Effector memory CD8-positive, alpha-beta T cell (primary cell): ENCODE data around the gene IRX2.

Experiments used
- ATAC-seq: fragments of 150-1000 bp; cut with Tn5 transposase; replicated peaks from 2 replicates; pipeline ENCODE4 v1.10.0; 2021; ENCODE audit warnings: mild to moderate bottlenecking, moderate library complexity
- DNase-seq, 3 experiments: peaks; one replicate each; pipeline ENCODE4 v3.0.0; 2021
- H3K27ac Mint-ChIP-seq, 2 donors: one replicate each; pipeline ENCODE4 v1.8.0; 2022; ENCODE audit warnings: mild to moderate bottlenecking in 2 of 2, mixed read lengths in 2 of 2, moderate library complexity in 2 of 2
- H3K27me3 Mint-ChIP-seq, 2 donors: one replicate each; pipeline ENCODE4 v1.8.0; 2022; ENCODE audit warnings: mixed read lengths in 2 of 2
- H3K36me3 Mint-ChIP-seq: one replicate; pipeline ENCODE4 v1.8.0; 2022; ENCODE audit warnings: mild to moderate bottlenecking, moderate library complexity, mixed read lengths; ENCODE audit not compliant: insufficient read depth
- H3K4me1 Mint-ChIP-seq, 2 donors: one replicate each; pipeline ENCODE4 v1.8.0; 2022; ENCODE audit warnings: low read depth in 2 of 2, mixed read lengths in 2 of 2
- H3K4me3 Mint-ChIP-seq, 2 donors: one replicate each; pipeline ENCODE4 v1.8.0; 2022; ENCODE audit warnings: mild to moderate bottlenecking in 2 of 2, mixed read lengths in 2 of 2, moderate library complexity in 2 of 2
- H3K9me3 Mint-ChIP-seq, 2 donors: one replicate each; pipeline ENCODE4 v1.8.0; 2022; ENCODE audit warnings: mixed read lengths in 2 of 2

The IRX2 gene

GRCh38 chr5:2752821-2753439, 1.5 kb upstream of the IRX2 start:
- DNase-seq, result no peak
- peaks cover 2% of the 10 kb centered on the region for H3K36me3 Mint-ChIP-seq
- H3K9me3 Mint-ChIP-seq, result peaks cover 0 to 2% of the 10 kb centered on the region in 2 donors
- H3K4me1 Mint-ChIP-seq, result no peaks in the 10 kb centered on the region
- H3K27me3 Mint-ChIP-seq, result peaks cover 59 to 69% of the 10 kb centered on the region in 2 donors
- no peak overlapping the region for H3K4me3 Mint-ChIP-seq
- no peak for ATAC-seq
- H3K27ac Mint-ChIP-seq, result no peak overlapping the region

GRCh38 chr5:2752059-2752820, 763 bp upstream of the IRX2 start:
- peaks cover 55 to 66% of the 10 kb centered on the region in 2 donors for H3K27me3 Mint-ChIP-seq
- DNase-seq, result no peak
- H3K4me3 Mint-ChIP-seq, result no peak overlapping the region

GRCh38 chr5:2750758-2751464, 566 bp downstream of the IRX2 start:
- Mint-ChIP-seq H3K4me3 (no peak overlapping the region), H3K27me3 (peaks cover 55 to 66% of the 10 kb centered on the region in 2 donors), H3K36me3 (no peaks in the 10 kb centered on the region), H3K9me3 (peaks cover 0 to 2% of the 10 kb centered on the region in 2 donors), H3K4me1 (no peaks in the 10 kb centered on the region), H3K27ac (no peak overlapping the region)
- no peak for ATAC-seq
- no peak for DNase-seq

More at GRCh38 chr5:2752059-2752820, 763 bp upstream of the IRX2 start:
- Mint-ChIP-seq H3K4me1 (no peaks in the 10 kb centered on the region), H3K27ac (no peak overlapping the region), H3K9me3 (peaks cover 0 to 2% of the 10 kb centered on the region in 2 donors), H3K36me3 (peaks cover 2% of the 10 kb centered on the region)
- ATAC-seq, result no peak

- no peak for ATAC-seq
- Mint-ChIP-seq H3K9me3 (peaks cover 0 to 2% of the 10 kb centered on the region in 2 donors), H3K4me1 (no peaks in the 10 kb centered on the region), H3K27ac (no peak overlapping the region), H3K36me3 (no peaks in the 10 kb centered on the region), H3K27me3 (peaks cover 51 to 66% of the 10 kb centered on the region in 2 donors), H3K4me3 (no peak overlapping the region)
- no peak for DNase-seq
Measured at GRCh38 chr5:2750026-2750757, 1.3 kb downstream of the IRX2 start.

- Mint-ChIP-seq H3K36me3 (no peaks in the 10 kb centered on the region), H3K4me3 (no peak overlapping the region), H3K27me3 (peaks cover 58 to 71% of the 10 kb centered on the region in 2 donors), H3K9me3 (peaks cover 2 to 5% of the 10 kb centered on the region in 2 donors), H3K27ac (no peak overlapping the region), H3K4me1 (no peaks in the 10 kb centered on the region)
- ATAC-seq (no peak), DNase-seq (no peak)
Measured at GRCh38 chr5:2749514-2750025, 1.9 kb downstream of the IRX2 start.

- no peaks in the 10 kb centered on the region for H3K36me3 Mint-ChIP-seq
- H3K4me3 Mint-ChIP-seq, result no peak overlapping the region
- no peak overlapping the region for H3K27ac Mint-ChIP-seq
- DNase-seq (no peak), ATAC-seq (no peak)
- H3K9me3 Mint-ChIP-seq, result peaks cover 0 to 7% of the 10 kb centered on the region in 2 donors
- H3K27me3 Mint-ChIP-seq, result peaks cover 56 to 71% of the 10 kb centered on the region in 2 donors
- no peaks in the 10 kb centered on the region for H3K4me1 Mint-ChIP-seq
Measured at GRCh38 chr5:2748861-2749513, 2.5 kb downstream of the IRX2 start.

- H3K27ac Mint-ChIP-seq, result no peak overlapping the region
- no peak for ATAC-seq
- H3K9me3 Mint-ChIP-seq, result peaks cover 0 to 7% of the 10 kb centered on the region in 2 donors
- peaks cover 58 to 71% of the 10 kb centered on the region in 2 donors for H3K27me3 Mint-ChIP-seq
- H3K36me3 Mint-ChIP-seq, result no peaks in the 10 kb centered on the region
- no peak for DNase-seq
- H3K4me3 Mint-ChIP-seq, result no peak overlapping the region
- no peaks in the 10 kb centered on the region for H3K4me1 Mint-ChIP-seq
Measured at GRCh38 chr5:2748179-2748860, 3.2 kb downstream of the IRX2 start.

- H3K4me3 Mint-ChIP-seq, result no peak overlapping the region
- peaks cover 3% of the 10 kb centered on the region for H3K36me3 Mint-ChIP-seq
- H3K27me3 Mint-ChIP-seq, result peaks cover 52 to 71% of the 10 kb centered on the region in 2 donors
- no peak overlapping the region for H3K27ac Mint-ChIP-seq
- no peaks in the 10 kb centered on the region for H3K4me1 Mint-ChIP-seq
- DNase-seq (no peak), ATAC-seq (no peak)
- peaks cover 0 to 7% of the 10 kb centered on the region in 2 donors for H3K9me3 Mint-ChIP-seq
Measured at GRCh38 chr5:2747363-2748162, 3.9 kb downstream of the IRX2 start.

- Mint-ChIP-seq H3K4me3 (no peak overlapping the region), H3K36me3 (peaks cover 3% of the 10 kb centered on the region), H3K9me3 (peaks cover 0 to 7% of the 10 kb centered on the region in 2 donors), H3K4me1 (no peaks in the 10 kb centered on the region), H3K27me3 (peaks cover 49 to 76% of the 10 kb centered on the region in 2 donors), H3K27ac (no peak overlapping the region)
- DNase-seq (no peak), ATAC-seq (no peak)
Measured at GRCh38 chr5:2746561-2747032, 4.9 kb downstream of the IRX2 start.

- DNase-seq, result no peak
- Mint-ChIP-seq H3K27ac (no peak overlapping the region), H3K4me1 (no peaks in the 10 kb centered on the region), H3K9me3 (peaks cover 0 to 7% of the 10 kb centered on the region in 2 donors), H3K4me3 (no peak overlapping the region), H3K36me3 (peaks cover 3% of the 10 kb centered on the region), H3K27me3 (peaks cover 50 to 78% of the 10 kb centered on the region in 2 donors)
- ATAC-seq, result no peak
Measured at GRCh38 chr5:2744485-2744884, 7.0 kb downstream of the IRX2 start.

GRCh38 chr5:2742921-2743679, 8.4 kb downstream of the IRX2 start:
- Mint-ChIP-seq H3K9me3 (peaks cover 0 to 7% of the 10 kb centered on the region in 2 donors), H3K4me1 (no peaks in the 10 kb centered on the region), H3K27ac (no peak overlapping the region), H3K27me3 (peaks cover 47 to 81% of the 10 kb centered on the region in 2 donors), H3K4me3 (no peak overlapping the region), H3K36me3 (peaks cover 3% of the 10 kb centered on the region)
- DNase-seq, result no peak
- no peak for ATAC-seq
